Measurements from ENCODE around the gene ZCCHC24. TPM values are rescaled to one million over a fixed set of nuclear protein-coding genes. Genes with fewer than 3 reads are reported as not detected.

ZCCHC24 gene
- total RNA-seq, 3 donors from 2014 or later (not counting 1 experiment from before 2014, with no cell fraction given): 2.8 to 4.0 (median 3.6) TPM

- peaks cover 32 to 51% of the 10 kb centered on the region in 2 donors for H3K4me1 Mint-ChIP-seq
- no peak overlapping the region for H3K27ac ChIP-seq (ENCODE audit: low read length)
- H3K27ac Mint-ChIP-seq: peak overlapping the region; percentile 91 to 92
Observed at GRCh38 chr10:79349766-79350406, 95.5 kb downstream of the ZCCHC24 start.

GRCh38 chr10:79349072-79349491, 96.3 kb downstream of the ZCCHC24 start:
- DNase-seq (no peak), ATAC-seq (no peak)
- H3K4me3 Mint-ChIP-seq: peak overlapping the region; percentile 87
- no peak for TF ChIP-seq CTCF (IDR thresholded peaks at IDR 0.05)
- intact Hi-C loops (cut with micrococcal nuclease): loop anchor here (2.0 kb wide), 1 partner anchor 96 kb away; the partner anchor contains the start of gene ZCCHC24
- H3K27ac ChIP-seq (ENCODE audit: low read length): peak overlapping the region; percentile 76
- H3K36me3 Mint-ChIP-seq: no peaks in the 10 kb centered on the region
- no peaks in the 10 kb centered on the region for H3K27me3 Mint-ChIP-seq (ENCODE audit: low read depth in 2 of 2)
- H3K4me3 ChIP-seq (ENCODE audit: low read length): no peak overlapping the region
- H3K9me3 Mint-ChIP-seq: no peaks in the 10 kb centered on the region
- peak overlapping the region; percentile 91 to 92 for H3K27ac Mint-ChIP-seq
- peaks cover 42% of the 10 kb centered on the region for H3K4me1 ChIP-seq (ENCODE audit: control insufficient read depth, insufficient read depth, low read length)
- no peaks in the 10 kb centered on the region for H3K9me3 ChIP-seq (ENCODE audit: control insufficient read depth, insufficient read depth, low read length)
- WGBS (ENCODE audit: insufficient coverage): 89% methylated on average over 6 of the region's 6 CpGs
- H3K27me3 ChIP-seq (ENCODE audit: control insufficient read depth, insufficient read depth, low read length): no peaks in the 10 kb centered on the region
- H3K36me3 ChIP-seq (ENCODE audit: control insufficient read depth, insufficient read depth, low read length): peaks cover 43% of the 10 kb centered on the region
- H3K4me1 Mint-ChIP-seq: peaks cover 26 to 48% of the 10 kb centered on the region in 2 donors

More at GRCh38 chr10:79349766-79350406, 95.5 kb downstream of the ZCCHC24 start:
- Histone ChIP-seq H3K4me1 (ENCODE audit: control insufficient read depth, insufficient read depth, low read length) (peaks cover 50% of the 10 kb centered on the region), H3K36me3 (ENCODE audit: control insufficient read depth, insufficient read depth, low read length) (peaks cover 51% of the 10 kb centered on the region), H3K9me3 (ENCODE audit: control insufficient read depth, insufficient read depth, low read length) (no peaks in the 10 kb centered on the region), H3K27me3 (ENCODE audit: control insufficient read depth, insufficient read depth, low read length) (no peaks in the 10 kb centered on the region), H3K4me3 (ENCODE audit: low read length) (no peak overlapping the region)
- no peaks in the 10 kb centered on the region for H3K9me3 Mint-ChIP-seq
- no peak for TF ChIP-seq CTCF (IDR thresholded peaks at IDR 0.05)
- H3K27me3 Mint-ChIP-seq (ENCODE audit: low read depth in 2 of 2): no peaks in the 10 kb centered on the region
- WGBS (ENCODE audit: insufficient coverage): 89% methylated on average over 6 of the region's 6 CpGs
- ATAC-seq (no peak), DNase-seq (no peak)
- H3K4me3 Mint-ChIP-seq: no peak overlapping the region
- H3K36me3 Mint-ChIP-seq: no peaks in the 10 kb centered on the region
- intact Hi-C loops (cut with micrococcal nuclease): loop anchor here (2.0 kb wide), 1 partner anchor 95 kb away; the partner anchor contains the start of gene ZCCHC24

GRCh38 chr10:79348640-79348988, 96.8 kb downstream of the ZCCHC24 start:
- TF ChIP-seq CTCF (IDR thresholded peaks at IDR 0.05): no peak
- H3K27ac ChIP-seq (ENCODE audit: low read length): peak overlapping the region; percentile 76
- DNase-seq: no peak
- H3K36me3 ChIP-seq (ENCODE audit: control insufficient read depth, insufficient read depth, low read length): peaks cover 39% of the 10 kb centered on the region
- peak overlapping the region; percentile 81 for H3K4me3 ChIP-seq (ENCODE audit: low read length)
- Mint-ChIP-seq H3K4me1 (peaks cover 23 to 47% of the 10 kb centered on the region in 2 donors), H3K27ac (peak overlapping the region; percentile 91 to 92), H3K4me3 (peak overlapping the region; percentile 87), H3K36me3 (no peaks in the 10 kb centered on the region), H3K9me3 (no peaks in the 10 kb centered on the region), H3K27me3 (ENCODE audit: low read depth in 2 of 2) (no peaks in the 10 kb centered on the region)
- no peak for ATAC-seq
- no peaks in the 10 kb centered on the region for H3K27me3 ChIP-seq (ENCODE audit: control insufficient read depth, insufficient read depth, low read length)
- 85% methylated on average over 2 of the region's 3 CpGs for WGBS (ENCODE audit: insufficient coverage)
- H3K9me3 ChIP-seq (ENCODE audit: control insufficient read depth, insufficient read depth, low read length): no peaks in the 10 kb centered on the region
- intact Hi-C loops (cut with micrococcal nuclease): loop anchor here (2.0 kb wide), 1 partner anchor 96 kb away; the partner anchor contains the start of gene ZCCHC24
- peaks cover 40% of the 10 kb centered on the region for H3K4me1 ChIP-seq (ENCODE audit: control insufficient read depth, insufficient read depth, low read length)

Data from natural killer cell (primary cell).